ENCODE measurements around the gene FAM110D. TPM values are rescaled to one million over a fixed set of nuclear protein-coding genes. Genes with fewer than 3 reads are reported as not detected.

FAM110D gene
- total RNA-seq, 1 experiment from 2014 or later, result 0.05 TPM

DNA sequence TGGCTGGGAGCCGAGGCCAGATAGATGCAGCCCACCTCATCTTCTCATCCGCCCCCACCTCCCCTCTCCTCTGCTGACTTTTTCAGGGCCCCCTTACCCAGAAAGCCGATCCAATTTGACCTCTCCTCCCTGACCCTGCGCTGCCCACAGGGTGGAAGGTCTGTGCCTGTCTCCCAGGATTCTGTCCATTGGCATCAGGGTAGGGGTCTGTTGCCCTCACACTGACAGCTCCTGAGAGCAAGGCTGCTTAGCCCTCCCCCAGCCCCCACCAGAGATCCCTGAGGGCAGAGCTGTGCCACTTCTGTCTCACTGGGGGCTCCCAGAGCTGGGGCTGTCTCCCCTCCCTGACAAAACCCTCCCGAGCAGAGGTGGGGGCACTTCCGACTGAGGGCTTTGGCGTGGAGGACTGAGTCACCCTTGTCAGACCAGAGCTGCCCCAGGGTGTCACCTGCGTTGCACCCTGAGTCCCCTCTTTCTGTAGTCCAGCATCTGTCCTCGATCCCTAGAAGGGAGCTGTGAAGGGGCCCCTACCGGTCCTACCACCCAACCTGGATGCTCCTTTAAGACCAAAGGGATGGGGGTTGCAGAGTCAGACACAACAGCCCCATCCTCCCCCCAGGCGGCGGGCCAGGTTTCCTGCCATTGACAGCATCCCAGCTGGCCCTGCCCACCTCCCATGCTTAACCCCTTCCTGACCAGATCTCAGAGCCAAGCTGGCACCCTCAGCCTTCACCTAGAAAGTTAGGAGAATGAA is 2.4 kb upstream of the FAM110D start:
- H3K36me3 ChIP-seq (ENCODE audit: control insufficient read depth, insufficient read depth, low read length), result no peaks in the 10 kb centered on the region
- TF ChIP-seq SIN3A (IDR thresholded peaks at IDR 0.05; ENCODE audit: borderline replicate concordance, insufficient read depth, low read depth, low read length) (no peak), POLR2AphosphoS5 (IDR thresholded peaks at IDR 0.05; ENCODE audit: low read depth, low read length) (no peak), TCF7L2 (IDR thresholded peaks at IDR 0.05; ENCODE audit: low read depth, low read length) (no peak)
- TF ChIP-seq, protein P1, sequence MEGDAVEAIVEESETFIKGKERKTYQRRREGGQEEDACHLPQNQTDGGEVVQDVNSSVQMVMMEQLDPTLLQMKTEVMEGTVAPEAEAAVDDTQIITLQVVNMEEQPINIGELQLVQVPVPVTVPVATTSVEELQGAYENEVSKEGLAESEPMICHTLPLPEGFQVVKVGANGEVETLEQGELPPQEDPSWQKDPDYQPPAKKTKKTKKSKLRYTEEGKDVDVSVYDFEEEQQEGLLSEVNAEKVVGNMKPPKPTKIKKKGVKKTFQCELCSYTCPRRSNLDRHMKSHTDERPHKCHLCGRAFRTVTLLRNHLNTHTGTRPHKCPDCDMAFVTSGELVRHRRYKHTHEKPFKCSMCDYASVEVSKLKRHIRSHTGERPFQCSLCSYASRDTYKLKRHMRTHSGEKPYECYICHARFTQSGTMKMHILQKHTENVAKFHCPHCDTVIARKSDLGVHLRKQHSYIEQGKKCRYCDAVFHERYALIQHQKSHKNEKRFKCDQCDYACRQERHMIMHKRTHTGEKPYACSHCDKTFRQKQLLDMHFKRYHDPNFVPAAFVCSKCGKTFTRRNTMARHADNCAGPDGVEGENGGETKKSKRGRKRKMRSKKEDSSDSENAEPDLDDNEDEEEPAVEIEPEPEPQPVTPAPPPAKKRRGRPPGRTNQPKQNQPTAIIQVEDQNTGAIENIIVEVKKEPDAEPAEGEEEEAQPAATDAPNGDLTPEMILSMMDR (IDR thresholded peaks at IDR 0.05), result no peak
- TF ChIP-seq, protein P2, sequence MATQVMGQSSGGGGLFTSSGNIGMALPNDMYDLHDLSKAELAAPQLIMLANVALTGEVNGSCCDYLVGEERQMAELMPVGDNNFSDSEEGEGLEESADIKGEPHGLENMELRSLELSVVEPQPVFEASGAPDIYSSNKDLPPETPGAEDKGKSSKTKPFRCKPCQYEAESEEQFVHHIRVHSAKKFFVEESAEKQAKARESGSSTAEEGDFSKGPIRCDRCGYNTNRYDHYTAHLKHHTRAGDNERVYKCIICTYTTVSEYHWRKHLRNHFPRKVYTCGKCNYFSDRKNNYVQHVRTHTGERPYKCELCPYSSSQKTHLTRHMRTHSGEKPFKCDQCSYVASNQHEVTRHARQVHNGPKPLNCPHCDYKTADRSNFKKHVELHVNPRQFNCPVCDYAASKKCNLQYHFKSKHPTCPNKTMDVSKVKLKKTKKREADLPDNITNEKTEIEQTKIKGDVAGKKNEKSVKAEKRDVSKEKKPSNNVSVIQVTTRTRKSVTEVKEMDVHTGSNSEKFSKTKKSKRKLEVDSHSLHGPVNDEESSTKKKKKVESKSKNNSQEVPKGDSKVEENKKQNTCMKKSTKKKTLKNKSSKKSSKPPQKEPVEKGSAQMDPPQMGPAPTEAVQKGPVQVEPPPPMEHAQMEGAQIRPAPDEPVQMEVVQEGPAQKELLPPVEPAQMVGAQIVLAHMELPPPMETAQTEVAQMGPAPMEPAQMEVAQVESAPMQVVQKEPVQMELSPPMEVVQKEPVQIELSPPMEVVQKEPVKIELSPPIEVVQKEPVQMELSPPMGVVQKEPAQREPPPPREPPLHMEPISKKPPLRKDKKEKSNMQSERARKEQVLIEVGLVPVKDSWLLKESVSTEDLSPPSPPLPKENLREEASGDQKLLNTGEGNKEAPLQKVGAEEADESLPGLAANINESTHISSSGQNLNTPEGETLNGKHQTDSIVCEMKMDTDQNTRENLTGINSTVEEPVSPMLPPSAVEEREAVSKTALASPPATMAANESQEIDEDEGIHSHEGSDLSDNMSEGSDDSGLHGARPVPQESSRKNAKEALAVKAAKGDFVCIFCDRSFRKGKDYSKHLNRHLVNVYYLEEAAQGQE (IDR thresholded peaks at IDR 0.05; ENCODE audit: insufficient read depth in 1 of 2, low read depth in 2 of 2, low read length in 1 of 2), result no peak
- in situ Hi-C loops (cut with HindIII; ENCODE audit: low pct_unique_long_range_greater_than_20kb, low sequenced_read_pairs) (no loop called here), intact Hi-C loops (cut with micrococcal nuclease; ENCODE audit: unreplicated experiment) (no loop called here)
- H3K4me1 ChIP-seq (ENCODE audit: control insufficient read depth, insufficient read depth, low read length), result peaks cover 6% of the 10 kb centered on the region; the same call in 1 of the 2 replicates
- DNase-seq (ENCODE audit: low read depth, low spot score) (no peak), ATAC-seq (no peak)
- H3K4me3 ChIP-seq (ENCODE audit: low read depth in 2 of 2, low read length in 2 of 2), result no peak overlapping the region
- CTCF ChIA-PET, result interaction anchor here (0.6 to 1.0 kb wide), 2 partner anchors 52 to 727 kb away, joined by 4 read pairs; no protein-coding TSS in a partner anchor
- POLR2A ChIA-PET, result interaction anchor here (0.6 kb wide), 2 partner anchors 16 to 172 kb away, joined by 4 to 9 read pairs; no protein-coding TSS in a partner anchor
- BruUV-seq (replicated peaks), result no TSS peak
- H3K27me3 ChIP-seq (ENCODE audit: control insufficient read depth, insufficient read depth, low read length), result no peaks in the 10 kb centered on the region
- H3K27ac ChIP-seq (ENCODE audit: low read length), result no peak overlapping the region
- no peaks in the 10 kb centered on the region for H3K9me3 ChIP-seq (ENCODE audit: control insufficient read depth, insufficient read depth, low read depth, low read length)

DNA sequence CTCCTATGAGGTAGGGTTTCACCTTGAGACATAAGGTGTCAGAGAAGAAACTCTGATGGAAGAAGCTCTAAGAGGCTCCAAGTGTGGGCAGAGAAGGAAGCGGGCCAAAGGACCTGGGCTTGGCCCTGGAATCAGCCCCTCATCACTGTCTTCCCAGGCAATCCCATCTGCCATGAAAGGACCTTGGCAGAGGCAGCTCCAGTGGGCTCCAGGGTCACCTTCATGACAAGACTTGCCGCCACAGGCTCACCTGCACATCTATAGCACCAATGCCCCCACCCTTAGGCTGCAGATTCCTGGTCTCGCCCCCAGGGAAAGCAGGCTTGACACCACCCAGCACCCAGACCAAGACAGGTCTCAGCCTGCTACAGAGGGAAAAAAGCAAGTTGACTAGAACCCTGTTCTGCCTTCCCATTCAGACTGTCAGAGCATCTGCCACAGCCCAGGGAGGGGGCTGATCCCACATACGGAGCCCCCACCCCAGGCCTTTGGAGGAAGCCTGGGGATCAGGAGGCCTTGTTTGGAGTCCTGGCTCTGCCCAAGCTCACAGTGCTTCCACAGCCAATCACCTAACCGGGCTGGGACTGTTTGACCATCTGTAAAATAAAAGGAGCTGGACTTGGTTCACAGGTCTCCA is 490 bp upstream of the FAM110D start:
- Histone ChIP-seq H3K36me3 (ENCODE audit: control insufficient read depth, insufficient read depth, low read length) (no peaks in the 10 kb centered on the region), H3K4me3 (ENCODE audit: low read depth in 2 of 2, low read length in 2 of 2) (no peak overlapping the region), H3K27ac (ENCODE audit: low read length) (no peak overlapping the region), H3K27me3 (ENCODE audit: control insufficient read depth, insufficient read depth, low read length) (no peaks in the 10 kb centered on the region), H3K4me1 (ENCODE audit: control insufficient read depth, insufficient read depth, low read length) (peaks cover 6% of the 10 kb centered on the region; the same call in 1 of the 2 replicates), H3K9me3 (ENCODE audit: control insufficient read depth, insufficient read depth, low read depth, low read length) (no peaks in the 10 kb centered on the region)
- ChIA-PET POLR2A (interaction anchor here (1.1 kb wide), 1 partner anchor 144 kb away, joined by 3 read pairs; no protein-coding TSS in a partner anchor), CTCF (interaction anchor here (1.2 kb wide), 1 partner anchor 13 kb away, joined by 3 read pairs; no protein-coding TSS in a partner anchor)
- in situ Hi-C loops (cut with HindIII; ENCODE audit: low pct_unique_long_range_greater_than_20kb, low sequenced_read_pairs), result no loop called here
- ATAC-seq (no peak), DNase-seq (ENCODE audit: low read depth, low spot score) (no peak)
- BruUV-seq (replicated peaks), result no TSS peak
- TF ChIP-seq TCF7L2 (IDR thresholded peaks at IDR 0.05; ENCODE audit: low read depth, low read length) (no peak), SIN3A (IDR thresholded peaks at IDR 0.05; ENCODE audit: borderline replicate concordance, insufficient read depth, low read depth, low read length) (no peak), POLR2AphosphoS5 (IDR thresholded peaks at IDR 0.05; ENCODE audit: low read depth, low read length) (no peak)
- TF ChIP-seq, protein P1 (IDR thresholded peaks at IDR 0.05), result no peak
- TF ChIP-seq, protein P2 (IDR thresholded peaks at IDR 0.05; ENCODE audit: insufficient read depth in 1 of 2, low read depth in 2 of 2, low read length in 1 of 2), result no peak
- intact Hi-C loops (cut with micrococcal nuclease; ENCODE audit: unreplicated experiment), result no loop called here

Data from Panc1 (cell line).